HG03460 (cell line): Measurements from ENCODE around the gene LARGE2.
A peak's percentile ranks its signal among the peaks of the same experiment; 100 is the strongest.
"Not testable (repeated sequence)": the region's sequence is repeated elsewhere in the genome, so short reads cannot be mapped to it uniquely, and the experiment has no call there.

Experiments
- ATAC-seq: cut with Tn5 transposase; IDR thresholded peaks from one replicate; pipeline ENCODE4 v1.9.1; 2021; ENCODE audit not compliant: unreplicated experiment

LARGE2 gene

DNA sequence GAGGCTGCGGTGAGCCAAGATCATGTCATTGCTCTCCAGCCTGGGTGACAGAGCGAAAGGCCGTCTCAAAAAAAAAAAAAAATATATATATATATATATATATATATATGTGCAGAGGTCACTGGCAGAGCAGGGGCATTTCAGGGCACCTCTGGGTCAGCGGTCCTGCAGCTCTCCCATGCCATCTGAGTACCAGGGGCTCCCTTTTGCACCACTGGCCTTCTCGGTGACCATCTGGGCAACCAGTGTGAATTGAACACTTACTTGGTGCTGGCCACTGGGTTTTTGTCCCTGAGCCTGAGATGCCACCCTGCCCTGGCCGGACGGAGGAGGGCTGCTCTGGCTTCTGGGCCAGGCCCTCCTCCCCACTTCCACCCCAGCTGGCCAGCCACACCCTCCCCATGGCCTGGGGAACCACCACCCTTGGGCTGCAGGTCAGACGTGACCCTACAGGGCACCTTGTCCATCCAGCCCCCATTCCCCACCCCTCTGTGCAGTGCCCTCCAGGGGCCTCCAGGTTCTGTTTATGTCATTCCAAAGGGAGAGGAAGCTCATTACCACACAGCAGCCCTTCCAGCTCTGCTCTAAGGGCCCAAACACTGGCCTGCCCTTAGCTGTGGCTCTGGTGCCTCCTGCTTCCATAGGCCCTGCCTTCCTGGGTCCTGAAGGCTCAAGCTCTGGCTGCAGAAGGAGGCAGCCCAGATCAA is 26.8 kb upstream of the LARGE2 start:
- ATAC-seq = no peak

GRCh38 chr11:45896422-45896984 is 26.0 kb upstream of the LARGE2 start:
- no peak for ATAC-seq

GRCh38 chr11:45897556-45897955 is 24.9 kb upstream of the LARGE2 start:
- ATAC-seq = no peak

- no peak for ATAC-seq
Observed at GRCh38 chr11:45899086-45899447, 23.4 kb upstream of the LARGE2 start.

- ATAC-seq = peak; percentile 67
Observed at GRCh38 chr11:45899448-45900174, 22.8 kb upstream of the LARGE2 start.

- ATAC-seq = not testable (repeated sequence)
Observed at GRCh38 chr11:45900175-45900800, 22.2 kb upstream of the LARGE2 start.

DNA sequence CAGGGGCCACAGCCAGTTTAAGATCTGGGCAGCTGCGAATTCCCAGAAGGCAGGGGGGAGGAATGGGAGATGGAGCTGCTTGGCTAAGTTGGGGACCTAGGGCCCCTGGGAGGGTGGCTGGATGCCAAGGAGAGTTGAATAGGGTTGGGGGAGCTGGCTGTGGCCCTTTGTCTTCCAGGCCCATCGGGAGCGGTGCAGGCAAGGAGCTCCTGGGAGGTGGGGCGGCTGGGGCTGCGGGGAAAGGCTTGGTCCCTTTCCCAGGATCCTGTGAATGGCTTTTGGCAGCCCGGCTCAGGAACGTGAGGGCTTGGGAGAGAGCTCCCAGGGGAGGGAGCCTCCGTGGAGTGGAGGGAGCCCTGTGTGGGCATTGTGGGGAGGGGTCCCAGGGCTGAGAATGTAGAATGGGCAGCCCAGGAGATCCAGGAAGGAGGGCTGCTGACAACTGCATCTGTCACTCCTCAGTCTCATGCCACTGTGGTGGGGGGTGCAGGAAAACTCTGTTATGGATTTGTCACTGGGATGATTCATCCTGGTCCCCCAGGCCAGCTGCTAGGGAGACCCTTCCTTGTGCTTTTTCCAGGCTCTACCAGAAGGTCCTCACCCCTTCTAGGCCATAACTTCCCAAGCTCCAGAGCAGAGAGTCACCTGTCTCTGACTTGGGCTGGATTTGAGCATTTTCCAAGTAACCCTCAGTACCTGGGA is 21.4 kb upstream of the LARGE2 start:
- no peak for ATAC-seq

DNA sequence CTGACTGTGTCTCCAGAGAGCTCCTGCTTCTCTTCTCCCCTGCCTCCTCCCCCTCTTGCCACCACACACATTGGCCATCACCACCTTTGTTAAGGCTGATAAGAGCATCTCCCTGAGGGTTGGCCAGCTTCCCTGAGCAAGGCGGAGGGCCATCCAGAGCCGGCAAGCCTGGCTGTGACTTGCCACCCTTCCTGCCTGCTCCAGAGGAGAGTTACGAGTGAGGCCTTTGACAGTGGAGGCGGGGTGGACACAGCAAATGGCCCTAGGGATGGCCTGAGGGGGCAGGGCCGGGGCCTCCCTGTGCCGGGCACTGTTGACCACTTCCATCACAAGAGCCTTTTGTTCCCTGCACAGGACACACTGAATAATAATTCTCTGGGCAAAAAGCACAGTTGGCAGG is 20.8 kb upstream of the LARGE2 start:
- no peak for ATAC-seq

DNA sequence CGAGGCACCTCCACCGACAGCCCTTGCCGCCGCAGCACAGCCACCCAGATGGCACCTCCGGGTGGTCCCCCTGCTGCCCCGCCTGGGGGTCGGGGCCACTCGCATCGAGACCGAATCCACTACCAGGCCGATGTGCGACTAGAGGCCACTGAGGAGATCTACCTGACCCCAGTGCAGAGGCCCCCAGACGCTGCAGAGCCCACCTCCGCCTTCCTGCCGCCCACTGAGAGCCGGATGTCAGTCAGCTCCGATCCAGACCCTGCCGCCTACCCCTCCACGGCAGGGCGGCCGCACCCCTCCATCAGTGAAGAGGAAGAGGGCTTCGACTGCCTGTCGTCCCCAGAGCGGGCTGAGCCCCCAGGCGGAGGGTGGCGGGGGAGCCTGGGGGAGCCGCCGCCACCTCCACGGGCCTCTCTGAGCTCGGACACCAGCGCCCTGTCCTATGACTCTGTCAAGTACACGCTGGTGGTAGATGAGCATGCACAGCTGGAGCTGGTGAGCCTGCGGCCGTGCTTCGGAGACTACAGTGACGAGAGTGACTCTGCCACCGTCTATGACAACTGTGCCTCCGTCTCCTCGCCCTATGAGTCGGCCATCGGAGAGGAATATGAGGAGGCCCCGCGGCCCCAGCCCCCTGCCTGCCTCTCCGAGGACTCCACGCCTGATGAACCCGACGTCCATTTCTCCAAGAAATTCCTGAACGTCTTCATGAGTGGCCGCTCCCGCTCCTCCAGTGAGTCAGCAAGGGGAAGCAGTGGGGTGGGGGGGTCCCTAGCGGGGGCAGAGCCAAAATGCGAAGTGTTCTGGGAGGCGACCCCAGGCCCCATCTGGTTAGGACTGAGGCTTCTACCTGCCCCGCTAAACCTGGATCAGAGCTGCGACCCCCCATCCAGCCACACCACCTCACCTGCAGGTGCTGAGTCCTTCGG is 19.7 kb upstream of the LARGE2 start:
- ATAC-seq = no peak

- no peak for ATAC-seq
Observed at GRCh38 chr11:45904309-45904915, 18.0 kb upstream of the LARGE2 start.

- ATAC-seq = no peak
Observed at GRCh38 chr11:45905095-45905494, 17.4 kb upstream of the LARGE2 start.

- ATAC-seq = not testable (repeated sequence)
Observed at GRCh38 chr11:45905576-45905975, 16.9 kb upstream of the LARGE2 start.

DNA sequence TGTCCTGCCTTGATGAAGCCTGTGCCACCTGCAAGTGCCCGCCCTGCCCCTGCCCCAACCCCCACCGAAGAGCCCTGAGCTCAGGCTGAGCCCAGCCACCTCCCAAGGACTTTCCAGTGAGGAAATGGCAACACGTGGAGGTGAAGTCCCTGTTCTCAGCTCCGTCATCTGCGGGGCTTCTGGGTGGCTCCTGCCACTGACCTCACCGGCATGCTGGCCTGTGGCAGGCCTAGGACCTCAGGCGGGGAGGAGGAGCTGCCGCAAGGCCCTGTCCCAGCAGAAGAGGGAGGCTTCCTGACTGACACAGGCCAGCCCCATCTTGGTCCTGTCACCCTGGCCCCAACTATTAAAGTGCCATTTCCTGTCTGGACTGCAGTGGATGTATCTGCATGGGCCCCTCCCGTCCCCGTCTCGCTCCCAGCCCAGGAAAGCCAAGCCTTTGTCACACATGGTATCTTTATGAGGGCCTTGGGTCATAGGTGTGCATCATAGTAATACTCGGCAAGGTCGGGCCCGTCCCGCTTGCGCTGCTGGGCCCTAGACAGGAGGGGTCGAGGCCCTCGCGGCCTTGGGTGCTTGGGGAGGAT is 16.3 kb upstream of the LARGE2 start:
- no peak for ATAC-seq

- ATAC-seq = no peak
Observed at GRCh38 chr11:45906965-45907611, 15.4 kb upstream of the LARGE2 start, which contains the start of gene FREY1. Gene FREY1 (minus strand): TSS chr11:45907271. CDS start chr11:45907245, 26 bp downstream.

- no peak for ATAC-seq
Observed at GRCh38 chr11:45907911-45908370, 14.5 kb upstream of the LARGE2 start.

- no peak for ATAC-seq
Observed at GRCh38 chr11:45909594-45910475, 12.6 kb upstream of the LARGE2 start.

DNA sequence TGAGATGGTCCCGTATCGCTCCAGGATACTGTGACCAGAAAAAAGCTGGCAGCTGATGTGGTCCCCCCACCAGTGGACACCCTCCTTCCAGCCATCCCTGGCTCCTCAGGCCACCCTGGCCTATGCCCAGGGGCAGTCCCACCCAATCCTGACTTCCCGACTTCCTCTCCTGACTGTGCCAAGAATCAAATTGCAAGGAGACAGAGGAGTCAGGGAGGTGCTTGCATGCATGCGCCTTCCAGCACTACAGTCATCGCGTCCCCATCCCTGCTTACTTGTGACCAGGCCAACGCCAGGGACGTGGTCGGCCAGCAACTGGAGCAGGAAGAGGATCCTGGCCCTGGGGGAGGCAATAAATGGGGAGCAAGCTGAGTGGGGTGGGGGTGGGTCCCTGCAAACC is 11.8 kb upstream of the LARGE2 start:
- ATAC-seq = no peak

DNA sequence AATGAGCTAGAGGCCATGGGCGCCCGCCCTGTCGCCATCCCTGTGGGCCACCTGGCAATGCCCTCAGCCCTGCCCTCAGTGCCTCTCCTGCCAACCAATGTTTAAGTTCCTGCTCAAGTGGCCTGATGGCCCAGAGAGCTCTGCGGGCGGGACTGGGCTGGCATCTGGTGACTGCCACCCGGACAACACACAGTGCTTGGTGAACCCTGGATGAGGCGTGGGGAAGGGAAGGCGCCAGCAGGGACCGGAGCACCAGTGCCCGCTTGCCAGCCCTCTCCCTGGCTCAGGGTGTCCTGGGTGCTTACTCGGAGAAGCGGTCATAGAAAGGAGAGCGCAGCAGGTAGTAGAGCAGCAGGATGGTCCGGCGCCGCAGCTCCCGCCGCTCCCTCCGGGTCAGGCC is 8.9 kb upstream of the LARGE2 start:
- no peak for ATAC-seq
